SK-N-SH treated with all-trans-retinoic acid at 6 μM for 48 hours (cell line): Measurements from ENCODE around the gene WSCD2.

Experiments
- ATAC-seq: fragments of 200-7000 bp; cut with Tn5 transposase; 3 replicates; pipeline ENCODE4 v1.9.1; 2020; ENCODE audit warnings: mild to moderate bottlenecking, moderate library complexity
- BACH2 ChIP-seq: fragments of 250-450 bp; sonication (Bioruptor Pico); IDR thresholded peaks from 2 replicates; pipeline ENCODE4 v1.9.0; 2021; ENCODE audit warnings: mild to moderate bottlenecking, borderline replicate concordance
- CREB5 ChIP-seq: fragments of 250-450 bp; sonication (Bioruptor Pico); IDR thresholded peaks from 2 replicates; pipeline ENCODE4 v1.5.1; 2020; ENCODE audit warnings: low read depth, mild to moderate bottlenecking, moderate library complexity
- CSDC2 ChIP-seq: fragments of 250-450 bp; sonication (Bioruptor Pico); IDR thresholded peaks from 2 replicates; pipeline ENCODE4 v1.5.0; 2020; ENCODE audit warnings: mild to moderate bottlenecking, moderate library complexity
- CSRNP3 ChIP-seq: fragments of 250-450 bp; sonication (Bioruptor Pico); IDR thresholded peaks from 2 replicates; pipeline ENCODE4 v1.5.1; 2021; ENCODE audit warnings: mild to moderate bottlenecking, moderate library complexity
- ESRRG ChIP-seq: fragments of 250-450 bp; sonication (Bioruptor Pico); IDR thresholded peaks from 2 replicates; pipeline ENCODE4 v1.6.1; 2021; ENCODE audit warnings: mild to moderate bottlenecking
- GLIS3 ChIP-seq: fragments of 250-450 bp; sonication (Bioruptor Pico); IDR thresholded peaks from 2 replicates; pipeline ENCODE4 v1.5.0; 2020; ENCODE audit warnings: mild to moderate bottlenecking, moderate library complexity
- ISL1 ChIP-seq: fragments of 250-450 bp; sonication (Bioruptor Pico); IDR thresholded peaks from 2 replicates; pipeline ENCODE4 v2.1.2; 2022; ENCODE audit warnings: mild to moderate bottlenecking, moderate library complexity
- PATZ1 ChIP-seq: fragments of 250-450 bp; sonication (Bioruptor Pico); IDR thresholded peaks from 2 replicates; pipeline ENCODE4 v1.8.0; 2020; ENCODE audit warnings: mild to moderate bottlenecking, moderate library complexity, borderline replicate concordance
- POU6F1 ChIP-seq: fragments of 250-450 bp; sonication (Bioruptor Pico); IDR thresholded peaks from 2 replicates; pipeline ENCODE4 v1.8.0; 2021; ENCODE audit warnings: low read depth, mild to moderate bottlenecking, moderate library complexity, borderline replicate concordance
- PPARA ChIP-seq: fragments of 250-450 bp; sonication (Bioruptor Pico); IDR thresholded peaks from 2 replicates; pipeline ENCODE4 v1.5.0; 2020; ENCODE audit warnings: mild to moderate bottlenecking, borderline replicate concordance
- RARB ChIP-seq: fragments of 250-450 bp; sonication (Bioruptor Pico); IDR thresholded peaks from 2 replicates; pipeline ENCODE4 v1.8.0; 2021; ENCODE audit warnings: mild to moderate bottlenecking, moderate library complexity
- SNAI2 ChIP-seq: fragments of 250-450 bp; sonication (Bioruptor Pico); IDR thresholded peaks from 2 replicates; pipeline ENCODE4 v1.5.0; 2020; ENCODE audit warnings: mild to moderate bottlenecking, moderate library complexity
- TCF4 ChIP-seq: fragments of 250-450 bp; sonication (Bioruptor Pico); IDR thresholded peaks from 2 replicates; pipeline ENCODE4 v1.8.0; 2021; ENCODE audit warnings: mild to moderate bottlenecking, moderate library complexity, borderline replicate concordance
- TOX ChIP-seq: fragments of 250-450 bp; sonication (Bioruptor Pico); IDR thresholded peaks from 2 replicates; pipeline ENCODE4 v1.8.0; 2021; ENCODE audit warnings: mild to moderate bottlenecking, moderate library complexity, borderline replicate concordance
- TSHZ2 ChIP-seq: fragments of 250-450 bp; sonication (Bioruptor Pico); IDR thresholded peaks from 2 replicates; pipeline ENCODE4 v1.5.0; 2020; ENCODE audit warnings: mild to moderate bottlenecking, moderate library complexity
- ZFP30 ChIP-seq: fragments of 450-650 bp; formaldehyde crosslinking; IDR thresholded peaks from 2 replicates; pipeline ENCODE4 v1.5.0; 2022; ENCODE audit warnings: mild to moderate bottlenecking, moderate library complexity
- ZNF565 ChIP-seq: fragments of 450-650 bp; formaldehyde crosslinking; conservative IDR thresholded peaks from 2 replicates; pipeline ENCODE4 v1.5.0; 2020; ENCODE audit warnings: low read depth, mild to moderate bottlenecking, moderate library complexity
- ZNF70 ChIP-seq: fragments of 450-650 bp; formaldehyde crosslinking; IDR thresholded peaks from 2 replicates; pipeline ENCODE4 v1.5.0; 2020; ENCODE audit warnings: mild to moderate bottlenecking, moderate library complexity

WSCD2 gene

GRCh38 chr12:108277613-108278012 lies 148.5 kb downstream of the WSCD2 start:
- TF ChIP-seq PATZ1 (CRISPR knock-in tag) (no peak), TCF4 (CRISPR knock-in tag) (no peak), CSDC2 (CRISPR knock-in tag) (no peak), ZFP30 (CRISPR knock-in tag) (no peak), RARB (CRISPR knock-in tag) (no peak)
- ATAC-seq: no peak

GRCh38 chr12:108282160-108282559 lies 153.1 kb downstream of the WSCD2 start:
- TF ChIP-seq CSRNP3 (CRISPR knock-in tag) (no peak), TSHZ2 (CRISPR knock-in tag) (no peak), ESRRG (no peak)
- TF ChIP-seq, all 23 proteins: peak for 0
- ATAC-seq: no peak

GRCh38 chr12:108282676-108283075 lies 153.6 kb downstream of the WSCD2 start:
- ATAC-seq: no peak
- TF ChIP-seq TOX (CRISPR knock-in tag) (no peak), GLIS3 (no peak), ZNF70 (CRISPR knock-in tag) (no peak), CREB5 (CRISPR knock-in tag) (no peak), ISL1 (CRISPR knock-in tag) (no peak), SNAI2 (CRISPR knock-in tag) (no peak), RARB (CRISPR knock-in tag) (no peak), BACH2 (CRISPR knock-in tag) (no peak), POU6F1 (no peak), PATZ1 (CRISPR knock-in tag) (no peak)
- TF ChIP-seq, all 23 proteins: peak for 0

GRCh38 chr12:108284163-108284562 lies 155.1 kb downstream of the WSCD2 start:
- no peak for ATAC-seq
- no peak for TF ChIP-seq TSHZ2 (CRISPR knock-in tag)
- TF ChIP-seq SNAI2 (CRISPR knock-in tag): no peak
- TF ChIP-seq PATZ1 (CRISPR knock-in tag): no peak
- TF ChIP-seq PPARA (CRISPR knock-in tag): no peak
- no peak for TF ChIP-seq GLIS3
- TF ChIP-seq ZNF565 (CRISPR knock-in tag): no peak
- no peak for TF ChIP-seq BACH2 (CRISPR knock-in tag)
- no peak for TF ChIP-seq TOX (CRISPR knock-in tag)
